Endothelial cell of umbilical vein (primary cell): ENCODE measurements around the gene CYCS. TPM values are rescaled to one million over a fixed set of nuclear protein-coding genes. Genes with fewer than 3 reads are reported as not detected.

ENCODE experiments used
- BruUV-seq: library from RNA; stranded (reverse); fragments of 400-500 nt; replicated peaks from 2 replicates; lab custom pipeline; 2021; lab: Mats Ljungman, UMichigan
- CTCF ChIA-PET: fragments of 300-600, 350-600 bp; sonication (Branson Sonifier 250); formaldehyde crosslinking; loops from one replicate; lab custom pipeline; 2021; ENCODE audit warnings: antibody characterized with exemption, inconsistent platforms; lab: Charles Lee
- POLR2A ChIA-PET: fragments of 300-600, 350-600 bp; sonication (Branson Sonifier 250); formaldehyde crosslinking; loops from one replicate; lab custom pipeline; 2021; ENCODE audit warnings: antibody characterized with exemption, inconsistent platforms; lab: Charles Lee
- DNase-seq: peaks from one replicate; pipeline ENCODE4 v3.0.0-alpha.2; 2011; ENCODE audit warnings: low read depth, low spot score
- FAIRE-seq: peaks from 2 replicates; lab custom pipeline; 2011; peaks lifted over from hg19 to GRCh38; lab: Jason Lieb, UNC
- H2AFZ ChIP-seq: 2 replicates; pipeline ENCODE4 v1.6.0; 2012; ENCODE audit warnings: low read depth, low read length, control low read depth, inconsistent platforms
- H3K27ac ChIP-seq: 2 replicates; pipeline ENCODE4 v1.5.1; 2011; ENCODE audit warnings: low read depth, mild to moderate bottlenecking, control low read depth, low read length, moderate library complexity; ENCODE audit not compliant: insufficient read depth
- H3K27me3 ChIP-seq, 2 experiments: 2 replicates each; pipeline versions ENCODE4 v1.6.0 to v1.6.1; 2011; ENCODE audit warnings: low read length in 2 of 2, mixed read lengths in 1 of 2; ENCODE audit not compliant: control insufficient read depth in 2 of 2, insufficient read depth in 2 of 2
- H3K36me3 ChIP-seq, 2 experiments: 2 replicates in 1 of 2; 3 replicates in 1 of 2; pipeline ENCODE4 v1.5.1; 2011; ENCODE audit warnings: low read length in 2 of 2, mild to moderate bottlenecking in 1 of 2, moderate library complexity in 1 of 2; ENCODE audit not compliant: control insufficient read depth in 2 of 2, insufficient read depth in 2 of 2; ENCODE audit errors: extremely low read depth in 1 of 2
- H3K4me1 ChIP-seq: 3 replicates; pipeline ENCODE4 v1.5.1; 2011; ENCODE audit warnings: mild to moderate bottlenecking, low read length; ENCODE audit not compliant: control insufficient read depth, insufficient read depth; ENCODE audit errors: extremely low read depth
- H3K4me2 ChIP-seq: 2 replicates; pipeline ENCODE4 v1.6.1; 2011; ENCODE audit warnings: low read length, control low read depth, mixed read lengths; ENCODE audit not compliant: insufficient read depth
- H3K4me3 ChIP-seq, 3 experiments: fragments of 200-600 bp in 1 of 3; sonication (generic), shearing (Covaris generic) in 1 of 3; replicated peaks in 1 of 3; 2 replicates each; pipeline ENCODE4 v1.5.1; 2011 to 2016; ENCODE audit warnings: control low read depth in 3 of 3, low read length in 3 of 3, mild to moderate bottlenecking in 2 of 3, inconsistent platforms in 1 of 3, low read depth in 1 of 3, moderate library complexity in 1 of 3; ENCODE audit not compliant: insufficient read depth in 1 of 3
- H3K79me2 ChIP-seq: 2 replicates; pipeline ENCODE4 v1.6.0; 2012; ENCODE audit warnings: low read length, inconsistent platforms; ENCODE audit not compliant: control insufficient read depth, insufficient read depth
- H3K9ac ChIP-seq: replicated peaks from 2 replicates; pipeline ENCODE3; 2011; ENCODE audit warnings: low read length, control low read depth; ENCODE audit not compliant: insufficient read depth; ENCODE audit errors: extremely low read depth
- H3K9me1 ChIP-seq: replicated peaks from 3 replicates; pipeline ENCODE4 v1.6.0; 2011; ENCODE audit warnings: mild to moderate bottlenecking, low read length; ENCODE audit not compliant: control insufficient read depth, insufficient read depth; ENCODE audit errors: extremely low read depth
- H3K9me3 ChIP-seq: replicated peaks from 2 replicates; pipeline ENCODE4 v1.5.1; 2012; ENCODE audit warnings: low read length, inconsistent platforms; ENCODE audit not compliant: control insufficient read depth, insufficient read depth
- H4K20me1 ChIP-seq: replicated peaks from 2 replicates; pipeline ENCODE3; 2011; ENCODE audit warnings: mild to moderate bottlenecking, low read length; ENCODE audit not compliant: control insufficient read depth, insufficient read depth; ENCODE audit errors: extremely low read depth
- EZH2 ChIP-seq: IDR thresholded peaks from 2 replicates; pipeline ENCODE4 v1.6.1; 2012; ENCODE audit warnings: borderline replicate concordance, low read depth, mild to moderate bottlenecking, moderate library complexity, low read length, inconsistent platforms; ENCODE audit not compliant: severe bottlenecking
- FOS ChIP-seq: IDR thresholded peaks from 2 replicates; pipeline ENCODE4 v1.6.1; 2011; ENCODE audit warnings: mild to moderate bottlenecking, low read length, moderate library complexity, borderline replicate concordance; ENCODE audit not compliant: insufficient read depth
- GATA2 ChIP-seq: IDR thresholded peaks from 2 replicates; pipeline ENCODE4 v1.7.0; 2011; ENCODE audit warnings: low read depth, mild to moderate bottlenecking, moderate library complexity, mixed read lengths, low read length; ENCODE audit not compliant: insufficient read length, insufficient read depth
- JUN ChIP-seq: IDR thresholded peaks from 2 replicates; pipeline ENCODE4 v1.6.1; 2011; ENCODE audit warnings: borderline replicate concordance, low read depth; ENCODE audit not compliant: insufficient read length, insufficient read depth
- MYC ChIP-seq: IDR thresholded peaks from one replicate; pipeline ENCODE4 v1.6.1; 2011; ENCODE audit warnings: mild to moderate bottlenecking, low read depth, low read length
- POLR2A ChIP-seq: IDR thresholded peaks from 2 replicates; pipeline ENCODE4 v1.6.1; 2012; ENCODE audit warnings: low read depth, mild to moderate bottlenecking, control low read depth, low read length
- POLR2AphosphoS5 ChIP-seq: IDR thresholded peaks from 2 replicates; pipeline ENCODE4 v1.6.1; 2012; ENCODE audit warnings: low read depth, mild to moderate bottlenecking, control low read depth, low read length, moderate library complexity; ENCODE audit not compliant: insufficient read depth
- dilution Hi-C: fragments of 300-500 bp; cut with MboI; formaldehyde crosslinking; loops from one replicate; pipeline ENCODE4 v1.15.0; 2019; ENCODE audit warnings: low sequenced_read_pairs; ENCODE audit not compliant: extremely low pct_ligation_motif_present
- intact Hi-C: fragments of 100-400 bp; cut with micrococcal nuclease; formaldehyde crosslinking; loops from one replicate; pipeline ENCODE4 v1.10.0; 2022
- polyA plus RNA-seq, 4 experiments: library from polyadenylated mRNA; depleted of rRNA in 3 of 4; stranded (reverse) in 3 of 4; unstranded in 1 of 4; fragments of >200 nt; gene quantifications; 2 replicates each; pipeline versions ENCODE4 v1.2.1 to v1.2.3, GENCODE V29; 2011 to 2012; ENCODE audit warnings: missing spikeins in 1 of 4
- total RNA-seq: library from RNA; stranded (reverse); gene quantifications from 2 replicates; pipeline ENCODE4 v1.2.3, GENCODE V29; 2021
- TF ChIP-seq, protein P1 (sequence below): IDR thresholded peaks from 2 replicates; pipeline ENCODE4 v1.6.1; 2011; ENCODE audit not compliant: insufficient read depth, insufficient read length
- TF ChIP-seq, protein P2 (sequence below), 2 donors: IDR thresholded peaks; 1 replicate in 1 of 2; 2 replicates in 1 of 2; pipeline ENCODE4 v1.5.1; 2011; ENCODE audit warnings: low read length in 2 of 2, mild to moderate bottlenecking in 2 of 2, moderate library complexity in 2 of 2, control low read depth in 1 of 2, inconsistent platforms in 1 of 2, low read depth in 1 of 2; ENCODE audit not compliant: insufficient read depth in 1 of 2; ENCODE audit errors: extremely low read depth in 1 of 2

CYCS gene
- total and polyA plus RNA-seq, 2 donors (not counting 3 experiments of a cell fraction or from before 2014, with no cell fraction given): 21.4 to 134 TPM

DNA sequence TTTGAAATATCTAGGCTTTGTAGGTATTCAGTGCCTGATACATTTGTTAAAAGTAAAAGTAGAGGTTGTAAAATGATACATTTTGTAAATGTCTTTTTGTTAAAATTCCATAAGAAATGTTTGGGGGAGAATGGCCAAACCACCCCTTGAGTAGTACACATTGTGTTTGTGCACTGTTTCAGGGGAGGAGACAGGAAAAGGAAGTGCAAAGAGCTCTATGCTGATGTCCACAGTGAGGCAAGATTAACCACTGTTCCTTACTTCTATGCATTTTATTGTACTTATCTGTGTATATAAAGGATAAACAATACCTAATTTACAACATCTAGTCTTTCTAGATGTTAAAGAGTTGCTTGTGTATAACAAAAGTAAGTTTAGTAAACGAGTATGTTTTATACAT lies 7.4 kb upstream of the CYCS start:
- FAIRE-seq: no peak
- ChIA-PET POLR2A (no interaction called here), CTCF (no interaction called here)
- Histone ChIP-seq H3K36me3 (no peaks in the 10 kb centered on the region), H3K9me3 (no peaks in the 10 kb centered on the region), H3K4me2 (no peak overlapping the region), H3K9ac (no peak overlapping the region), H3K27me3 (peaks cover 0 to 3% of the 10 kb centered on the region in 2 experiments), H4K20me1 (no peaks in the 10 kb centered on the region), H3K79me2 (no peaks in the 10 kb centered on the region), H2AFZ (no peak overlapping the region), H3K9me1 (no peaks in the 10 kb centered on the region), H3K27ac (no peak overlapping the region), H3K4me3 (no peak overlapping the region), H3K4me1 (no peaks in the 10 kb centered on the region)
- intact Hi-C loops (no loop called here), dilution Hi-C loops (no loop called here)
- no peak for DNase-seq
- no TSS peak for BruUV-seq
- TF ChIP-seq JUN (no peak), POLR2A (no peak), FOS (no peak), EZH2 (no peak), GATA2 (no peak), MYC (no peak), POLR2AphosphoS5 (no peak)
- TF ChIP-seq, protein P1, sequence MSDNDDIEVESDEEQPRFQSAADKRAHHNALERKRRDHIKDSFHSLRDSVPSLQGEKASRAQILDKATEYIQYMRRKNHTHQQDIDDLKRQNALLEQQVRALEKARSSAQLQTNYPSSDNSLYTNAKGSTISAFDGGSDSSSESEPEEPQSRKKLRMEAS: no peak
- TF ChIP-seq, protein P2, sequence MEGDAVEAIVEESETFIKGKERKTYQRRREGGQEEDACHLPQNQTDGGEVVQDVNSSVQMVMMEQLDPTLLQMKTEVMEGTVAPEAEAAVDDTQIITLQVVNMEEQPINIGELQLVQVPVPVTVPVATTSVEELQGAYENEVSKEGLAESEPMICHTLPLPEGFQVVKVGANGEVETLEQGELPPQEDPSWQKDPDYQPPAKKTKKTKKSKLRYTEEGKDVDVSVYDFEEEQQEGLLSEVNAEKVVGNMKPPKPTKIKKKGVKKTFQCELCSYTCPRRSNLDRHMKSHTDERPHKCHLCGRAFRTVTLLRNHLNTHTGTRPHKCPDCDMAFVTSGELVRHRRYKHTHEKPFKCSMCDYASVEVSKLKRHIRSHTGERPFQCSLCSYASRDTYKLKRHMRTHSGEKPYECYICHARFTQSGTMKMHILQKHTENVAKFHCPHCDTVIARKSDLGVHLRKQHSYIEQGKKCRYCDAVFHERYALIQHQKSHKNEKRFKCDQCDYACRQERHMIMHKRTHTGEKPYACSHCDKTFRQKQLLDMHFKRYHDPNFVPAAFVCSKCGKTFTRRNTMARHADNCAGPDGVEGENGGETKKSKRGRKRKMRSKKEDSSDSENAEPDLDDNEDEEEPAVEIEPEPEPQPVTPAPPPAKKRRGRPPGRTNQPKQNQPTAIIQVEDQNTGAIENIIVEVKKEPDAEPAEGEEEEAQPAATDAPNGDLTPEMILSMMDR (IDR thresholded peaks at IDR 0.05; ENCODE audit: extremely low read depth in 1 of 2, insufficient read depth in 1 of 2, low read depth in 1 of 2, low read length in 2 of 2): no peak
